NB4 (cell line): ENCODE data around the gene SMYD3.

Source experiments
- DNase-seq: peaks from one replicate; pipeline ENCODE4 v3.0.0; 2010; ENCODE audit warnings: low read depth
- H3K4me3 ChIP-seq: one replicate; pipeline ENCODE4 v1.5.1; 2011; ENCODE audit warnings: mild to moderate bottlenecking, low read depth, low read length, moderate library complexity
- MYC ChIP-seq: IDR thresholded peaks from 2 replicates; pipeline ENCODE4 v1.6.1; 2011; ENCODE audit warnings: low read depth, low read length
- POLR2A ChIP-seq: IDR thresholded peaks from 2 replicates; pipeline ENCODE4 v1.6.1; 2011; ENCODE audit warnings: mild to moderate bottlenecking; ENCODE audit not compliant: insufficient read length; ENCODE audit errors: extremely low read depth
- TF ChIP-seq, protein P1 (sequence below): IDR thresholded peaks from 2 replicates; pipeline ENCODE4 v1.6.1; 2011; ENCODE audit warnings: low read depth, low read length
- TF ChIP-seq, protein P2 (sequence below): IDR thresholded peaks from one replicate; pipeline ENCODE4 v1.5.1; 2012; ENCODE audit warnings: low read depth, low read length

Gene SMYD3

DNA sequence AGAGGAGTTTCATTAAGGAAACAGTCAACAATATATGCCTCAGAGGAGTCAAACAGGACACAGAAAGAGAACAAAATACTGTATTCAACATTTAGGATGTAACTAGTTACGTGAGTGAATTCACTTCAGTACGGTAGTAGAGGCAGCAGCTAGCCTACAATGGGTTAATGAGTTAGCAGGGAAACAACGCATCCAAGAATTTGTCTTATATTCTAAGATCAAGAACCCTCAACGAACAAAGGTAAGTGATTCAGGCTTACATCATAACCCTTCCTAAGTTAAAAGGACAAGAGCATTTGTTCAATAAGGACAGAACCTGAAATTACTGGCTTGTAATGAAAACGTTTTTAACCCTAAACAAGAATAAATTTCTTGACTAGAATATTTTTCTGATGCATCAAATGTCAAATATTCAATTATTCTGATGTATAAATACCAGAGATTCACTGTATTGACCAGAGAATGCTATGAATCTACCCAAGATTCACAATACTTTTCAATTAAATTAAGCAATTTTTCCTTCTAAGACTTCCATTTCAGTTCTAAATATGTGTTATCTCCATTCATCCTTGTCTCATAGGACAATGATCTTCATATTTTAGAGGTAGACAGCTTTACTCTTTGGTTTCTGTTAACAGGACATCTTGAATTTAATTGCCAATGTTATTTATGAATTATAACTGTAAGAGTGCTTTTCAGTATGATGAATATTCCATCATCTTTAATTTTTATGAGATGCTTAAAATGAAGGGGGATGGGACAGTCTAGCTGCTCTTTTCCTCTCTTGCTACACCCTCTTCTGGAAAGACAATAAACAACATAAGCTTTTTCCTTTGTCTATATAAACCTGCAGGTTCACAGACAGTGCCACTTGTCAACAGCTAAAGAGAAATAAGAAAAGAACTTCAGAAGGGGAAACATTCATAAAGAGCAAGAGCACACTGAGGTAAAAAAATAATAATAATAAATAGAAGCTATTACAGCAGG lies 209.5 kb downstream of the SMYD3 start:
- H3K4me3 ChIP-seq, result no peak overlapping the region
- no peak for DNase-seq
- TF ChIP-seq MYC, result no peak
- no peak for TF ChIP-seq POLR2A
- TF ChIP-seq, protein P1, sequence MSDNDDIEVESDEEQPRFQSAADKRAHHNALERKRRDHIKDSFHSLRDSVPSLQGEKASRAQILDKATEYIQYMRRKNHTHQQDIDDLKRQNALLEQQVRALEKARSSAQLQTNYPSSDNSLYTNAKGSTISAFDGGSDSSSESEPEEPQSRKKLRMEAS, result no peak
- TF ChIP-seq, protein P2, sequence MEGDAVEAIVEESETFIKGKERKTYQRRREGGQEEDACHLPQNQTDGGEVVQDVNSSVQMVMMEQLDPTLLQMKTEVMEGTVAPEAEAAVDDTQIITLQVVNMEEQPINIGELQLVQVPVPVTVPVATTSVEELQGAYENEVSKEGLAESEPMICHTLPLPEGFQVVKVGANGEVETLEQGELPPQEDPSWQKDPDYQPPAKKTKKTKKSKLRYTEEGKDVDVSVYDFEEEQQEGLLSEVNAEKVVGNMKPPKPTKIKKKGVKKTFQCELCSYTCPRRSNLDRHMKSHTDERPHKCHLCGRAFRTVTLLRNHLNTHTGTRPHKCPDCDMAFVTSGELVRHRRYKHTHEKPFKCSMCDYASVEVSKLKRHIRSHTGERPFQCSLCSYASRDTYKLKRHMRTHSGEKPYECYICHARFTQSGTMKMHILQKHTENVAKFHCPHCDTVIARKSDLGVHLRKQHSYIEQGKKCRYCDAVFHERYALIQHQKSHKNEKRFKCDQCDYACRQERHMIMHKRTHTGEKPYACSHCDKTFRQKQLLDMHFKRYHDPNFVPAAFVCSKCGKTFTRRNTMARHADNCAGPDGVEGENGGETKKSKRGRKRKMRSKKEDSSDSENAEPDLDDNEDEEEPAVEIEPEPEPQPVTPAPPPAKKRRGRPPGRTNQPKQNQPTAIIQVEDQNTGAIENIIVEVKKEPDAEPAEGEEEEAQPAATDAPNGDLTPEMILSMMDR, result no peak

DNA sequence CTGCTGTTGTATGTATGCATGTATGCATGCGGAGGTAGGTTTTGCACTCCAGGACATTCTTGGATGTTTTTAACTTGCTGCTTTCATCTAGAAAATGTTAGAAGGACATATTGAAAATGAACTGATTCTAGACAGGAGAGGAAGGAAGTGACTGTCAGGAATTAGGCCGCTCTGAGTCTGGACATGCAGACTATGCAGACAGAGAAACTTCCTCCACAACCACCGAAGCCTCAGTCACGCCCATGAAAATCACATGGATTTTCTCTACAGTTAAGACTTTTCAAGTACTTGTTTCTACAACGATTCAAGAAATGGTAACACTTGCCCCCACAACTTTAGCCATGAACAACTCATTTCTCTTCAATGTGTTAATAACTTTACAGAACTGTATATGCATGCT lies 211.1 kb downstream of the SMYD3 start:
- DNase-seq, result peak; percentile 25
- TF ChIP-seq, protein P1, result no peak
- TF ChIP-seq, protein P2, result no peak
- TF ChIP-seq MYC (no peak), POLR2A (no peak)
- no peak overlapping the region for H3K4me3 ChIP-seq

DNA sequence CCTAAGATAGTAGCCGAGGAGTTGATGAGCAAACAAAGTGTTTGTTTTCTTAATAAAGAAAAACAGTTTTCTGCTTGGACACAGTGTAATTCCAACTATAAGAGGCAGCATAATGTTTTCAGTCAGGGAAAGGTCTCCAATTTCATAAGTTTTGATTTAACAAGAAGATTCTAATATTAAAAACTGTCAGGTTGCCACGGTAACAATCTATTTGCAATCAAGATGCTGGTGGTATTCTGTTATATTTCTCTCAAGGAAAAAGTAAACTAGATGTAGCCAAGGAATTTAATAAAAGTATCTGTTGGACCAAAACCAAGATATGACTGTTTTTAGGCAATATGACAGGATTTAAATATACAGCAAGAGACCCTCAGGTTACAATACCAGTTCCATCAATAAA lies 211.7 kb downstream of the SMYD3 start:
- no peak overlapping the region for H3K4me3 ChIP-seq
- no peak for DNase-seq
- TF ChIP-seq MYC, result no peak
- TF ChIP-seq, protein P1, result no peak
- no peak for TF ChIP-seq POLR2A
- TF ChIP-seq, protein P2, result no peak

DNA sequence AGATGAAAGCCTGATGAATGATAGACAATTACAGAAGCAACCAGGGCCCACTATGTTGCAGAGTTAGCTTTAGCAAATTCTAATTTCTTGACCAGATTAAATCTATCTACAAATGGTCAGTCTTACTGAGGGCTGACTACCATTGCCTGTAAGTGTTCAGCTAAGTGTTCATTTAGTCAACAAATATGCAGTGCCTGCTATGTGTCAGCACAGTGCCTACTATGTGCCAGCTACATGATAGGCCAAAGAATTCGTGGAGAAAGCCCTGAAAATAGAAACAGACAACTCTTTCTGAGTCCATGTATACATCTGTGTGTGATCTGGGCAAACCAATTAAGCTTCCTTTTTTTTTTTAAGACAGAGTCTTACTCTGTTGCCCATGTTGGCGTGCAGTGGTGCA lies 212.8 kb downstream of the SMYD3 start:
- TF ChIP-seq, protein P1, result no peak
- TF ChIP-seq MYC, result no peak
- no peak for TF ChIP-seq POLR2A
- TF ChIP-seq, protein P2, result no peak
- H3K4me3 ChIP-seq, result no peak overlapping the region
- no peak for DNase-seq

DNA sequence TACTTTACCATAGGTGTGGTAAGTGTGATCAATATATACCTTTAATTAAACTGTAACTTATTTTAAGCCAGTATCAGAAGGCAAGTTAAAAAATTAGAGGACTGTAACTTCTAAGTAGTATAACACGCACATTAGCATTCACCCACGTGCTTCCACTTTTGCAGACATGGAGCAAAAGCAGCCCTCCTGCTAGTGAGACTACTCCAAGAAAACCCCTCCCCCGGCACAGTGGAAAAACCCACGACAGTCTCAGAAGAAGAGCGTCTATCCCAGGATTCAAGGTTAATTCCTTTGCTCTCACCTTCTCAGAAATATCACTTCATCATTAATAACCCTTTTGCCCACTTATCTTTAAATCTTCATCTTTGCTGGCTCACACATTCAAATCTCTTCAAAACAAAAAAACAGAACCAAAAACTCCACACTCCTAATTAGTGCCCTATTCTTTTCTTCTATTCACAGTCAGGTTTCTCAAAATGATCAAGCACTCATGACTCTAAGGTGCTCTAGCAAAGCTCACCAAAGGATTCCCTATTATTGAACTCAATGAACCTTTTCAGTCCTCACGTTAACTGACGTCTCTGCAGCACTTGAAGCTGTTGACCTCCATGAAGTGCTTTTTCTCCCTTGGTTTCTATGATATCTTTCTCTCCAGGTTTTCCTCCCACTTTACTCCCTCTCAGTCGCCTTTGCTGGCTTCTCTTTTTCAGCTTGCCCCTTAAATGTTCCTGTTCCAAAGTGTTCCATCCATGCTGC lies 213.5 kb downstream of the SMYD3 start:
- no peak for TF ChIP-seq POLR2A
- H3K4me3 ChIP-seq, result no peak overlapping the region
- no peak for DNase-seq

DNA sequence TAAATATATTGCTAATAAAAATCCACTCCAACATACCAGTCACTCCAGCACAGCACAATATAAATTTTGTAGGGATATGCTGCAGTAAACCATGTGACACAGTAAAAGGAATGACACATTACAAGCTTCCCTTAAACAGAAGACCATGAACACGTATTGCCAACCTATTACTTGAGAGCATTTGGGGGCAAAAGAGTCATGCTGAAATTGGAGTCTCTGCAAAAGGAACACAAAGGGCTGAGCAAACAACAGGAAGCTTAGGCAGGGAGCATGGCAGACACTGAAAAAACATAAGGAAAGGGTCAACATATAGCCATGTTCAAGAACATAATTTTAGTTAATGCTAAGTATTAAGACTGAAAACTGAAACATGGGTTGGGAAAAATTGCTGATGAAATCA lies 214.5 kb downstream of the SMYD3 start:
- TF ChIP-seq POLR2A (no peak), MYC (no peak)
- TF ChIP-seq, protein P1, result no peak
- TF ChIP-seq, protein P2, result no peak
- no peak for DNase-seq
- H3K4me3 ChIP-seq, result no peak overlapping the region
